ENCODE results near the gene KIF5A. TPM values are rescaled to one million over a fixed set of nuclear protein-coding genes. Genes with fewer than 3 reads are reported as not detected.
A peak's percentile ranks its signal among the peaks of the same experiment; 100 is the strongest.
"Not testable (repeated sequence)": the region's sequence is repeated elsewhere in the genome, so short reads cannot be mapped to it uniquely, and the experiment has no call there.

KIF5A gene
- total RNA-seq, 1 donor from 2014 or later, result 0.40 TPM

GRCh38 chr12:57512665-57513064 is 37.2 kb upstream of the KIF5A start:
- H3K27me3 Mint-ChIP-seq (ENCODE audit: low read depth), result no peaks in the 10 kb centered on the region
- no peak for TF ChIP-seq CTCF (IDR thresholded peaks at IDR 0.05; ENCODE audit: unreplicated experiment)
- peaks cover 2% of the 10 kb centered on the region for H3K4me1 Mint-ChIP-seq
- peak overlapping the region; percentile 24 for H3K27ac Mint-ChIP-seq
- no peaks in the 10 kb centered on the region for H3K9me3 Mint-ChIP-seq
- no peak overlapping the region for H3K4me3 Mint-ChIP-seq
- peaks cover 52% of the 10 kb centered on the region for H3K36me3 Mint-ChIP-seq
- no peak for DNase-seq (ENCODE audit: low spot score in 2 of 2, unreplicated experiment in 2 of 2)

GRCh38 chr12:57513266-57513665 is 36.6 kb upstream of the KIF5A start:
- no peak for TF ChIP-seq CTCF (IDR thresholded peaks at IDR 0.05; ENCODE audit: unreplicated experiment)
- Mint-ChIP-seq H3K9me3 (no peaks in the 10 kb centered on the region), H3K4me3 (no peak overlapping the region), H3K27ac (no peak overlapping the region), H3K36me3 (peaks cover 49% of the 10 kb centered on the region), H3K27me3 (ENCODE audit: low read depth) (no peaks in the 10 kb centered on the region), H3K4me1 (peaks cover 5% of the 10 kb centered on the region)
- DNase-seq (ENCODE audit: low spot score in 2 of 2, unreplicated experiment in 2 of 2), result no peak

DNA sequence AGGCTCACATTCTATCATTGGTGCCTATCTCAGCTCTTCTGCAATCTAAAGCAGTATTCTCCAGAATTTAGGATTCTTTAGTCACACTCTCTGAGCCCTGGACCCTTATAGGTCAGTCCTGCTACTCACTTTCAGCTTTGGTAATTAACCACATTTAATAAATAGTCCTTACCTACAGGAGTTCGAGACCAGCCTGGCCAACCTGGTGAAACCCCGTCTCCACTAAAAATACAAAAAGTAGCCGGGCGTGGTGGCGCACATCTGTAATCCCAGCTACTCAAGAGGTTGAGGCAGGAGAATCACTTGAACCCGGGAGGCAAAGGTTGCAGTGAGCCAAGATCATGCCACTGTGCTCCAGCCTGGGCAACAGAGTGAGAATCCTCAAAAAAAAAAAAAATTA is 36.2 kb upstream of the KIF5A start:
- not testable (repeated sequence) for H3K9me3 Mint-ChIP-seq; H3K4me3 Mint-ChIP-seq; H3K27ac Mint-ChIP-seq; DNase-seq (ENCODE audit: low spot score in 2 of 2, unreplicated experiment in 2 of 2); H3K4me1 Mint-ChIP-seq; H3K27me3 Mint-ChIP-seq (ENCODE audit: low read depth)
- H3K36me3 Mint-ChIP-seq, result peaks cover 49% of the 10 kb centered on the region

GRCh38 chr12:57514246-57514645 is 35.6 kb upstream of the KIF5A start:
- not testable (repeated sequence) for DNase-seq (ENCODE audit: low spot score in 2 of 2, unreplicated experiment in 2 of 2); H3K9me3 Mint-ChIP-seq; H3K27me3 Mint-ChIP-seq (ENCODE audit: low read depth); H3K27ac Mint-ChIP-seq; H3K4me3 Mint-ChIP-seq
- H3K4me1 Mint-ChIP-seq, result peaks cover 13% of the 10 kb centered on the region
- peaks cover 47% of the 10 kb centered on the region for H3K36me3 Mint-ChIP-seq

DNA sequence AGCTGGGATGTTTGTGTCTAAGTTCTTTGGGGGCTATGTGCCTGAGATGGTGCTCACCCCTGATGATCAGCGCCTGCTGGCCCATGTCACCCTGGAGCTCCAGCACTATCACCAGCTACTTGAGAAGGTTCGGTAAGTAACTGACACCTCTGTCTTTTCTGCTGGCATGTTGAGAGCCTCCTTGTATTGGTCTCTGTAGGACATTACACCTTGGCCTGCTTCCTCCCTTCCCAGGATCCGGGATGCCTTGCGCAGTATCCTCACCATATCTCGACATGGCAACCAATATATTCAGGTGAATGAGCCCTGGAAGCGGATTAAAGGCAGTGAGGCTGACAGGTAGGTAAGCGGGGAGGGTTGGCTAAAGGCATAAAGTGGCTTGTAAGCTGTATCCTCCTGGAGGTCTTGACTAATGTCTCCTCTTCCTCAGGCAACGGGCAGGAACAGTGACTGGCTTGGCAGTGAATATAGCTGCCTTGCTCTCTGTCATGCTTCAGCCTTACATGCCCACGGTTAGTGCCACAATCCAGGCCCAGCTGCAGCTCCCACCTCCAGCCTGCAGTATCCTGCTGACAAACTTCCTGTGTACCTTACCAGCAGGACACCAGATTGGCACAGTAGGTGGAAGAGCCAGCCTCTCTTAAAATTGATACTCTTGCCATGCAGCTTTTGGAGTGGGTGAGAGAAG is 35.0 kb upstream of the KIF5A start:
- Mint-ChIP-seq H3K9me3 (no peaks in the 10 kb centered on the region), H3K27ac (no peak overlapping the region), H3K36me3 (peaks cover 42% of the 10 kb centered on the region), H3K4me1 (peaks cover 16% of the 10 kb centered on the region), H3K27me3 (ENCODE audit: low read depth) (no peaks in the 10 kb centered on the region), H3K4me3 (no peak overlapping the region)
- no peak for TF ChIP-seq CTCF (IDR thresholded peaks at IDR 0.05; ENCODE audit: unreplicated experiment)
- no peak for DNase-seq (ENCODE audit: low spot score in 2 of 2, unreplicated experiment in 2 of 2)

DNA sequence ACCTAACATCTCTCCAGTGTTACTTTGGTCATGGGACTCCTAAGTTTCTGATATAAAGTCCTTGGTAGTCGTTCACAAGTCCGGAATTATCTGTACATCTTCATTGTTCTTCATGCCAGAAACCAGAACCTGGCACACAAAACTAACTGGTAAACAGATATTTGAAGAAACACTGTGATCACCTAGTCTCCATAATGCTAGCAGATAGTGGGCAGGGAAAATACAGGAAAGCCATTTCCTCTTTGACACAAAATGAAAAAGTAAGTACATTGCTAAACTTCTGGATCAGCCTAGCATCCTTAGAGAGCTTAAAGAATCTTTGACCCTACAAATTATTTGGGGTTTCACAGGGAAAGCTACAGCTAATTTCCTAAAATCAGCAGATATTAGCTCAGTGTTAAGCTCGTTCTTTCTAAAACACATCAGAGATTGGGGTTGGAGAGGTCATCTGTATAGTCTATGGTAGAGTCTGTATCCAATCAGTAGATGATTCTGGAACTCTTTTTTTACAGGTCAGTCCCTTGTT is 34.4 kb upstream of the KIF5A start:
- no peak overlapping the region for H3K4me3 Mint-ChIP-seq
- H3K4me1 Mint-ChIP-seq, result peaks cover 16% of the 10 kb centered on the region
- DNase-seq (ENCODE audit: low spot score in 2 of 2, unreplicated experiment in 2 of 2), result no peak
- no peak for TF ChIP-seq CTCF (IDR thresholded peaks at IDR 0.05; ENCODE audit: unreplicated experiment)
- no peaks in the 10 kb centered on the region for H3K9me3 Mint-ChIP-seq
- H3K27me3 Mint-ChIP-seq (ENCODE audit: low read depth), result no peaks in the 10 kb centered on the region
- peaks cover 41% of the 10 kb centered on the region for H3K36me3 Mint-ChIP-seq
- no peak overlapping the region for H3K27ac Mint-ChIP-seq
